ENCODE measurements around the gene AGMO.

DNA sequence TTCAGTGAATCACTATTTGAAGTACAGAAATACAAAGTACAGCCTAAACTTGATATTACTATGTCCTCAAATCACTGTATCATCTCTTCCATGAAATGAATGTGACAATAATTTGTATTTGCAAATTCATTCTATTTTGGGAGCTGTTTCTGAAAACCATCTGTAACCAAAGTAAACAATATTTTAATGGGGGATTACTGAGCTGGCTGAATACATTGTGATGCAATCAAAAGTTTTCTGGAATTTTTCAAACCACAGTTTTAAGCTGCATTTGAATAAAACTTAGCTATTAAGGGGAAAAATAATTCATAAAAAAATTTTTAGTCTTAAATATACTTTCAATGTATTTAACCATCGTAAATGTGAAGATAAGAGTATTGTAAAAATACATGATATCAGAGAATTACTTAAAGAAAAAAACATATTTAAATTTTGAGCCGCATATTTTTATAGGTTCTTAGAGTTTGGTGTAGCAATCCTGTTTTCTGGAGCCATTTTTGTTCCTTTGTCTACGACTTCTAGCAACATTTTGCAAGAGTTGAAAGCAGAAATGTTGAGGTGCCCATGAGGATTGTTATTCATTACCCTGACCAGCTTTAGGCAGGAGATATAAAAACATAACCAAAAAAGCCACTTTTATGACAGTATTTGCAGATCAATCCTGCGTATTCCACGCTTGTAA lies 45.9 kb upstream of the AGMO start:
- TF ChIP-seq EP300 (IDR thresholded peaks at IDR 0.05; ENCODE audit: borderline replicate concordance in 1 of 2, low read depth in 2 of 2, low read length in 2 of 2) (no peak), POLR2A (IDR thresholded peaks at IDR 0.05; ENCODE audit: control extremely low read depth in 1 of 2, low read depth in 2 of 2, low read length in 2 of 2) (no peak), EGR1 (IDR thresholded peaks at IDR 0.05; ENCODE audit: borderline replicate concordance, low read depth, low read length) (no peak), EZH2 (IDR thresholded peaks at IDR 0.05; ENCODE audit: low read depth, low read length, severe bottlenecking) (no peak), RXRA (IDR thresholded peaks at IDR 0.05; ENCODE audit: insufficient read depth, low read depth, low read length) (no peak), CHD2 (IDR thresholded peaks at IDR 0.05; ENCODE audit: low read length) (no peak), CREB1 (IDR thresholded peaks at IDR 0.05) (no peak), RAD21 (IDR thresholded peaks at IDR 0.05 in 1 of 2, conservative IDR thresholded peaks at IDR 0.05 in 1 of 2; ENCODE audit: low read depth in 2 of 2, low read length in 2 of 2) (no peak), CEBPB (IDR thresholded peaks at IDR 0.05; ENCODE audit: low read depth, low read length) (no peak), CBX8 (IDR thresholded peaks at IDR 0.05; ENCODE audit: borderline replicate concordance, low read depth, low read length) (no peak), POLR2AphosphoS5 (IDR thresholded peaks at IDR 0.05; ENCODE audit: low read depth, low read length) (no peak)
- TF ChIP-seq, protein P1, sequence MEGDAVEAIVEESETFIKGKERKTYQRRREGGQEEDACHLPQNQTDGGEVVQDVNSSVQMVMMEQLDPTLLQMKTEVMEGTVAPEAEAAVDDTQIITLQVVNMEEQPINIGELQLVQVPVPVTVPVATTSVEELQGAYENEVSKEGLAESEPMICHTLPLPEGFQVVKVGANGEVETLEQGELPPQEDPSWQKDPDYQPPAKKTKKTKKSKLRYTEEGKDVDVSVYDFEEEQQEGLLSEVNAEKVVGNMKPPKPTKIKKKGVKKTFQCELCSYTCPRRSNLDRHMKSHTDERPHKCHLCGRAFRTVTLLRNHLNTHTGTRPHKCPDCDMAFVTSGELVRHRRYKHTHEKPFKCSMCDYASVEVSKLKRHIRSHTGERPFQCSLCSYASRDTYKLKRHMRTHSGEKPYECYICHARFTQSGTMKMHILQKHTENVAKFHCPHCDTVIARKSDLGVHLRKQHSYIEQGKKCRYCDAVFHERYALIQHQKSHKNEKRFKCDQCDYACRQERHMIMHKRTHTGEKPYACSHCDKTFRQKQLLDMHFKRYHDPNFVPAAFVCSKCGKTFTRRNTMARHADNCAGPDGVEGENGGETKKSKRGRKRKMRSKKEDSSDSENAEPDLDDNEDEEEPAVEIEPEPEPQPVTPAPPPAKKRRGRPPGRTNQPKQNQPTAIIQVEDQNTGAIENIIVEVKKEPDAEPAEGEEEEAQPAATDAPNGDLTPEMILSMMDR (IDR thresholded peaks at IDR 0.05; ENCODE audit: control extremely low read depth in 1 of 3, insufficient read depth in 1 of 3, low read depth in 1 of 3, low read length in 3 of 3), result no peak
- TF ChIP-seq, protein P2, sequence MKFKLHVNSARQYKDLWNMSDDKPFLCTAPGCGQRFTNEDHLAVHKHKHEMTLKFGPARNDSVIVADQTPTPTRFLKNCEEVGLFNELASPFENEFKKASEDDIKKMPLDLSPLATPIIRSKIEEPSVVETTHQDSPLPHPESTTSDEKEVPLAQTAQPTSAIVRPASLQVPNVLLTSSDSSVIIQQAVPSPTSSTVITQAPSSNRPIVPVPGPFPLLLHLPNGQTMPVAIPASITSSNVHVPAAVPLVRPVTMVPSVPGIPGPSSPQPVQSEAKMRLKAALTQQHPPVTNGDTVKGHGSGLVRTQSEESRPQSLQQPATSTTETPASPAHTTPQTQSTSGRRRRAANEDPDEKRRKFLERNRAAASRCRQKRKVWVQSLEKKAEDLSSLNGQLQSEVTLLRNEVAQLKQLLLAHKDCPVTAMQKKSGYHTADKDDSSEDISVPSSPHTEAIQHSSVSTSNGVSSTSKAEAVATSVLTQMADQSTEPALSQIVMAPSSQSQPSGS (IDR thresholded peaks at IDR 0.05; ENCODE audit: low read length), result no peak
